ENCODE data around the gene TBC1D5. TPM values are rescaled to one million over a fixed set of nuclear protein-coding genes. Genes with fewer than 3 reads are reported as not detected.
"Not testable (repeated sequence)": the region's sequence is repeated elsewhere in the genome, so short reads cannot be mapped to it uniquely, and the experiment has no call there.

Gene TBC1D5
- total RNA-seq, 1 donor from 2014 or later: 69.4 TPM

DNA sequence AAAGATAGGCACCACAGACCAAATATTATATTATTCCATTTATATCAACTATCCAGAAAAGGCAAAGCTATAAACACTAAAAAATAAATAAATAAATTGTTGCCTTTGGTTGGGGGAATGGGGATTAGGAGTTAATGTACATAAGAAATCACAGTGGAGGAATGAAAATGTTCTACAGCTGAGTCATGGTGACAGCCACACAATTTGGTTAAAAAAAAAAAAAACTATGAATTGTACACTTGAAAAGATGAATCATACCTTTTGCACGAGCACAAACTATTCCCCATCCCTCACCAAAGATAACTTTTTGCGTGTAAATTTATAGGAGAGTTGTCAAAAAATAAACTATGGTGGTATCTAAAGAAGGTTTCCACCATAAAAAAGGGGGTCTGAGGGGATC, 103.2 kb downstream of the TBC1D5 start:
- H3K4me1 ChIP-seq (ENCODE audit: control insufficient read depth in 3 of 3, insufficient read depth in 3 of 3, low read length in 3 of 3): peaks cover 3 to 7% (median 4%) of the 10 kb centered on the region in 3 donors
- H3K36me3 ChIP-seq (ENCODE audit: control insufficient read depth in 3 of 3, insufficient read depth in 3 of 3, low read length in 3 of 3): no peaks in the 10 kb centered on the region
- no peak overlapping the region for H3K27ac ChIP-seq (ENCODE audit: low read depth, low read length)
- H3K9ac ChIP-seq (ENCODE audit: low read depth in 1 of 3, low read length in 3 of 3): no peak overlapping the region
- no peak overlapping the region for H3K4me3 ChIP-seq (ENCODE audit: low read length in 3 of 3)
- no peaks in the 10 kb centered on the region for H3K9me3 ChIP-seq (ENCODE audit: control insufficient read depth in 3 of 3, low read length in 3 of 3)
- no peaks in the 10 kb centered on the region for H3K27me3 ChIP-seq (ENCODE audit: control insufficient read depth in 3 of 3, insufficient read depth in 3 of 3, low read length in 3 of 3)

DNA sequence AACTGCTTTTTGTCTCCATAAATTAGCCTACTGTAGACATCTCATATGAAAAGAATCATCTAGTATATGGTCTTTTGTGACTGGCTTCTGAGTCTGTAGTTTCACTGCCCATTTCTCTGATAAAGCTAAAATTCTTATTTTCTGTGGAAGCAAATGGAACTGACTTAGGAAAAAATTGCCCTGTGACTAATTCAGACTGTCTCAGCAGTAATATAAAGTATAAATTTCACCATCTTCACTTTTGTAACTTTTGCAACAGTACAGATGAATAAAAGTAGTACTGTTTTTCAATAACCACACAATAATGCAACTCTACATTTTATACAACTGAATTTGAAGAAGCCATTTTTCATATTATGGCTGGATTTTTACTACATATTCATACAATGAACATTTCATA, 104.1 kb downstream of the TBC1D5 start:
- Histone ChIP-seq H3K4me3 (ENCODE audit: low read length in 3 of 3) (no peak overlapping the region), H3K4me1 (ENCODE audit: control insufficient read depth in 3 of 3, insufficient read depth in 3 of 3, low read length in 3 of 3) (peaks cover 3 to 7% (median 4%) of the 10 kb centered on the region in 3 donors), H3K9me3 (ENCODE audit: control insufficient read depth in 3 of 3, low read length in 3 of 3) (no peaks in the 10 kb centered on the region), H3K9ac (ENCODE audit: low read depth in 1 of 3, low read length in 3 of 3) (no peak overlapping the region), H3K36me3 (ENCODE audit: control insufficient read depth in 3 of 3, insufficient read depth in 3 of 3, low read length in 3 of 3) (no peaks in the 10 kb centered on the region), H3K27ac (ENCODE audit: low read depth, low read length) (no peak overlapping the region), H3K27me3 (ENCODE audit: control insufficient read depth in 3 of 3, insufficient read depth in 3 of 3, low read length in 3 of 3) (no peaks in the 10 kb centered on the region)

DNA sequence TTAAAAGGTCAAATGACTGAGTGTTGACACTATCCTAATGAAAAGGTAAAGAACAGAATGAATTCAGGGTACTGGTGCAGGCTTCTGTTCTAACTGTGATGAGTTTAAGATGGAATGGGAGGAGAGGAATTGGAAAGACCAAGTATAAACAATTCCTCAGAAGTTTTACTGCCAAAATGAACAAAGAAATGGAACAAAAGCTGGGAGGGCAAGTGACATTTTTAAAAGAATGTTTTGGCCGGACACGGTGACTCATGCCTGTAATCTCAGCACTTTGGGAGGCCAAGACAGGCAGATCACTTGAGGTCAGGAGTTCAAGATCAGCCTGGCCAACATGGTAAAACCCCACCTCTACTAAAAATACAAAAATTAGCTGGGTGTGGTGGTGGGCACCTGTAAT, 106.8 kb downstream of the TBC1D5 start:
- H3K27ac ChIP-seq (ENCODE audit: low read depth, low read length); H3K9me3 ChIP-seq (ENCODE audit: control insufficient read depth in 3 of 3, low read length in 3 of 3); H3K4me1 ChIP-seq (ENCODE audit: control insufficient read depth in 3 of 3, insufficient read depth in 3 of 3, low read length in 3 of 3); H3K36me3 ChIP-seq (ENCODE audit: control insufficient read depth in 3 of 3, insufficient read depth in 3 of 3, low read length in 3 of 3); H3K27me3 ChIP-seq (ENCODE audit: control insufficient read depth in 3 of 3, insufficient read depth in 3 of 3, low read length in 3 of 3); H3K9ac ChIP-seq (ENCODE audit: low read depth in 1 of 3, low read length in 3 of 3); H3K4me3 ChIP-seq (ENCODE audit: low read length in 3 of 3): not testable (repeated sequence)

DNA sequence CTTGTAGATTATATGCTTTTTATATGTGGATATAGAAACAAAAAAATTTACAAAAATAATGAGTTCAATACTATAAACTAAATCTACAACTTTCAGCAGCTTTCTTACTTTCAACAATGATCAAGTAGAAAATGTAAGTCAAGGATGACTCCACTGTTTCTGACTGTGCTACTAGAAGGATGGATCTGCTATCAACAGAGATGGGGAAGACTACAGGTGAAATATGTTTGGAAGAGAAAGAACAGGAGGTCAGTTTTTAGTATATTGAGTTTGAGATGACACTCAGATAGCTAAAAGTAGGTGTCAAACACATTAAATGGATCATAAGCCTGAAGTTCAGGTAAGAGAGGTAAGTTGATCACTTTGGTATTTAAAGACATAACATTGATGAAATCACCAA, 107.5 kb downstream of the TBC1D5 start:
- peaks cover 7 to 9% (median 9%) of the 10 kb centered on the region in 3 donors for H3K4me1 ChIP-seq (ENCODE audit: control insufficient read depth in 3 of 3, insufficient read depth in 3 of 3, low read length in 3 of 3)
- H3K9me3 ChIP-seq (ENCODE audit: control insufficient read depth in 3 of 3, low read length in 3 of 3): no peaks in the 10 kb centered on the region
- H3K9ac ChIP-seq (ENCODE audit: low read depth in 1 of 3, low read length in 3 of 3): no peak overlapping the region
- no peak overlapping the region for H3K4me3 ChIP-seq (ENCODE audit: low read length in 3 of 3)
- no peaks in the 10 kb centered on the region for H3K27me3 ChIP-seq (ENCODE audit: control insufficient read depth in 3 of 3, insufficient read depth in 3 of 3, low read length in 3 of 3)
- H3K27ac ChIP-seq (ENCODE audit: low read depth, low read length): no peak overlapping the region
- H3K36me3 ChIP-seq (ENCODE audit: control insufficient read depth in 3 of 3, insufficient read depth in 3 of 3, low read length in 3 of 3): no peaks in the 10 kb centered on the region

DNA sequence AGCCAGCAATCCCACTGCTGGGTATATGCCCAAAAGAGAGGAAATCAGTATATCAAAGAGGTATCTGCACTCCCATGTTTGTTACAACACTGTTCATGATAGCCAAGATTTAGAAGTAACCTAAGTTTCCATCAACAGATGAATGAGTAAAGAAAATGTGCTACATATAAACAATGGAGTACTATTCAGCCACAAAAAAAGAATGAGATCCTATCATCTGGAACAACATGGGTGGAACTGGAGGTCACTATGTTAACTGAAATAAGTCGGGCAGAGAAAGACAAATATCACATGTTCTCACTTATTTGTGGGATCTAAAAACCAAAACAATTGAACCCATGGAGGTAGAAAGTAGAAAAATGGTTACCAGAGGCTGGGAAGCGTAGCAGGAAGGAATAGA, 108.2 kb downstream of the TBC1D5 start:
- Histone ChIP-seq H3K9ac (ENCODE audit: low read depth in 1 of 3, low read length in 3 of 3) (no peak overlapping the region), H3K27me3 (ENCODE audit: control insufficient read depth in 3 of 3, insufficient read depth in 3 of 3, low read length in 3 of 3) (no peaks in the 10 kb centered on the region), H3K36me3 (ENCODE audit: control insufficient read depth in 3 of 3, insufficient read depth in 3 of 3, low read length in 3 of 3) (no peaks in the 10 kb centered on the region), H3K4me1 (ENCODE audit: control insufficient read depth in 3 of 3, insufficient read depth in 3 of 3, low read length in 3 of 3) (peaks cover 4 to 6% (median 4%) of the 10 kb centered on the region in 3 donors), H3K4me3 (ENCODE audit: low read length in 3 of 3) (no peak overlapping the region), H3K27ac (ENCODE audit: low read depth, low read length) (no peak overlapping the region), H3K9me3 (ENCODE audit: control insufficient read depth in 3 of 3, low read length in 3 of 3) (no peaks in the 10 kb centered on the region)

DNA sequence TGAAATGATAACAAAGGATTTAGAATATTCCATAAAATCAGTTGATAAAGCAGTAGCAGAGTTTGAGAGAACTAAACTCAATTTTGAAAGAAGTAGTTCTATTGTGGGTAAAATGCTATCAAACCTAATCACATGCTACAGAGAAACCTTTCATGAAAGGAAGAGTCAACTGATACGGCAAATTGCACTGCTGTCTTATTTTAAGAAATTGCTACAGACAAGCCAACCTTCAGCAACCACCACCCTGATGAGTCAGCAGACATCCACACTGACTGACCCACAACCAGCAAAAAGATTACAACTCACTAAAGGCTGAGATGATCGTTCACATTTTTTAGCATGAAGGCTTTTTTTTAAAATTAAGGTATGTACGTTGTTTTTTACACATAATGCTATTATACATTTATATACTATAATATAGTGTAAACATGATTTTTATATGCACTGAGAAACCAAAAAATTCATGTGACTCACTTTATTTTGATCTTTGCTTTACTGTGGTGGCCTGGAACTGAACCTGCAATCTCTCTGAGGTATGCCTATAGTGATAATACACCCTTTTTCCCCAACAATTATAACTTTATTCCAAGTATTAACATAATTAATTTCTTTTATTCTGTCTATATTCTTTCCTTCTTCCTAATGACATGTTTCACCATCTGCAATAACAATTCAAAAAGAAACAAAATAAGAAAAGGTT, 109.9 kb downstream of the TBC1D5 start:
- Histone ChIP-seq H3K27me3 (ENCODE audit: control insufficient read depth in 3 of 3, insufficient read depth in 3 of 3, low read length in 3 of 3) (no peaks in the 10 kb centered on the region), H3K27ac (ENCODE audit: low read depth, low read length) (peak overlapping the region; percentile 37), H3K36me3 (ENCODE audit: control insufficient read depth in 3 of 3, insufficient read depth in 3 of 3, low read length in 3 of 3) (no peaks in the 10 kb centered on the region), H3K9me3 (ENCODE audit: control insufficient read depth in 3 of 3, low read length in 3 of 3) (no peaks in the 10 kb centered on the region), H3K9ac (ENCODE audit: low read depth in 1 of 3, low read length in 3 of 3) (peak overlapping the region in 1 of 3 donors; percentile 3), H3K4me1 (ENCODE audit: control insufficient read depth in 3 of 3, insufficient read depth in 3 of 3, low read length in 3 of 3) (peaks cover 4 to 6% (median 4%) of the 10 kb centered on the region in 3 donors), H3K4me3 (ENCODE audit: low read length in 3 of 3) (no peak overlapping the region)

DNA sequence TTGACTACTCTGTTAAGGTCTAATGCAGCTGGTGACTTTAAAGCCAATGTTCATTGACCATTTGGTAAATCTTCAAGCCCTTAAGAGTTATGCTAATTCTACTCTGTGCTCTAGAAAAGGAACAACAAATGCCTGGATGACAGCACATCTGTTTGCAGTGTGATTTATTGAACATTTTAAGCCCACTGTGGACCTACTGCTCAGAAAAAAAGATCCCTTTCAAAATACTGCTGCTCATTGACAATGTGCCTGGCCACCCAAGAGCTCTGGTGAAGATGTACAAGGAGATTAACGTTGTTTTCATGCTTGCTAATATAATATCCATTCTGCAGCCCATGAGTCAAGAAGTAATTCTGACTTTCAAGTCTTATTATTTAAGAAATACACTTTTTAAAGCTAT, 110.8 kb downstream of the TBC1D5 start:
- Histone ChIP-seq H3K36me3 (ENCODE audit: control insufficient read depth in 3 of 3, insufficient read depth in 3 of 3, low read length in 3 of 3) (no peaks in the 10 kb centered on the region), H3K4me3 (ENCODE audit: low read length in 3 of 3) (no peak overlapping the region), H3K9me3 (ENCODE audit: control insufficient read depth in 3 of 3, low read length in 3 of 3) (no peaks in the 10 kb centered on the region), H3K27me3 (ENCODE audit: control insufficient read depth in 3 of 3, insufficient read depth in 3 of 3, low read length in 3 of 3) (no peaks in the 10 kb centered on the region), H3K27ac (ENCODE audit: low read depth, low read length) (no peak overlapping the region), H3K9ac (ENCODE audit: low read depth in 1 of 3, low read length in 3 of 3) (no peak overlapping the region), H3K4me1 (ENCODE audit: control insufficient read depth in 3 of 3, insufficient read depth in 3 of 3, low read length in 3 of 3) (peaks cover 4 to 6% (median 4%) of the 10 kb centered on the region in 3 donors)

DNA sequence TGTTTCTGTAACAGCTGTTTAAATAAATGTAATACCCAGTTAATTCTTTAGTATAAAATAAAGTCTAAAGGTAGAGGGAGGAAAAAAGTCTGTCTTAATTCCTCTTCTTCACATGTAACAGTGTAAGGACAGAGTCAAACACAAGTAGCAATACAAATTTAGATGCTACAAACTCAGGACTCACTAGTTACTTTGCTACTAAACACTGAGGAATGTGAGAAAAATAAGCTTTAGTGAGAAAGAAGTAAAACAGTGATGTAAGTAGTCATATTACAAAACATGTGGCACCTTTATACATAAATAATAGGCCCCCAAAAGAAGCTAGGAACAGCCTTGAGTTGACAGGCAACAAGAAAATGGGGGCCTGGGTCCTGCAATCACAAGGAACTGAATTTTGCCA, 113.0 kb downstream of the TBC1D5 start:
- Histone ChIP-seq H3K9me3 (ENCODE audit: control insufficient read depth in 3 of 3, low read length in 3 of 3) (no peaks in the 10 kb centered on the region), H3K27me3 (ENCODE audit: control insufficient read depth in 3 of 3, insufficient read depth in 3 of 3, low read length in 3 of 3) (no peaks in the 10 kb centered on the region), H3K9ac (ENCODE audit: low read depth in 1 of 3, low read length in 3 of 3) (no peak overlapping the region), H3K36me3 (ENCODE audit: control insufficient read depth in 3 of 3, insufficient read depth in 3 of 3, low read length in 3 of 3) (no peaks in the 10 kb centered on the region), H3K4me3 (ENCODE audit: low read length in 3 of 3) (no peak overlapping the region), H3K4me1 (ENCODE audit: control insufficient read depth in 3 of 3, insufficient read depth in 3 of 3, low read length in 3 of 3) (peaks cover 0 to 6% (median 4%) of the 10 kb centered on the region in 3 donors), H3K27ac (ENCODE audit: low read depth, low read length) (no peak overlapping the region)

DNA sequence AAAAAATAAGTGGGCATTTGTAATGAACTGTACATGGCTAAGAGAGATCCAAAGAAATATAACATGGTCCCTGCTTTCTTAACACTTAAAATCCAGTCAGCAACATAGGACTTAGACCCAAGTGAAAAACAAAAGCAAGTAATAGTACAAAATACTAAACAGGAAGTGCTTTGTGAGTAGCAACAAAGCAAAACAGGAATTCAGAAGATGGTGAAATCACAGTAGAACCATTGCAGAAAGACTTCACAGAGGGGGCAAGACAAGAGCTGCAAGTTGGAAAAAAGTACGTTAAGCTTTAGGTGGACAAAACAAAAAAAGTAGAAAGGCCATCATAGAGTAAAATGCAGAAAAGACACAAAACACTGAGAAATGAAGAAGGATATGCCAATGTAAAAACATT, 116.0 kb downstream of the TBC1D5 start:
- Histone ChIP-seq H3K36me3 (ENCODE audit: control insufficient read depth in 3 of 3, insufficient read depth in 3 of 3, low read length in 3 of 3) (no peaks in the 10 kb centered on the region), H3K9me3 (ENCODE audit: control insufficient read depth in 3 of 3, low read length in 3 of 3) (no peaks in the 10 kb centered on the region), H3K27me3 (ENCODE audit: control insufficient read depth in 3 of 3, insufficient read depth in 3 of 3, low read length in 3 of 3) (no peaks in the 10 kb centered on the region), H3K4me3 (ENCODE audit: low read length in 3 of 3) (no peak overlapping the region), H3K27ac (ENCODE audit: low read depth, low read length) (no peak overlapping the region), H3K4me1 (ENCODE audit: control insufficient read depth in 3 of 3, insufficient read depth in 3 of 3, low read length in 3 of 3) (peaks cover 0 to 1% (median 0%) of the 10 kb centered on the region in 3 donors), H3K9ac (ENCODE audit: low read depth in 1 of 3, low read length in 3 of 3) (no peak overlapping the region)

DNA sequence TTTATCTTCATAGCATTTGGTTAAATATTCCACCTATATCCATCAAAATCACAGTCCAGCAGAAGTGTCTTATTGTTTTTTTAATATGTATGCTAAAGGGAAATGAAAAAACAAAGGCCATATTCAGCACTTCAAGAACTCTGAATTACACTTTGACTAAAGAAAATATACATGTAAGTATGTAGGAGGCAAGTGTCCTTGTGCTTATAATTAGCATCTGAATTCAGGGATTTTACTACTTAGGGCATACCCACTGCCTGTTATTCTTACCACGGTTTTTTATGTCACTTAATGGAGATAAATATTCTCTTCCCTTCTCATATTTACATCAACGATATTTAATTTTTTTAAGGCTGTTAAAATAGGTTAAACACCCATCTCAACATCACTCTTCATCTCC, 117.3 kb downstream of the TBC1D5 start:
- Histone ChIP-seq H3K9me3 (ENCODE audit: control insufficient read depth in 3 of 3, low read length in 3 of 3) (no peaks in the 10 kb centered on the region), H3K27me3 (ENCODE audit: control insufficient read depth in 3 of 3, insufficient read depth in 3 of 3, low read length in 3 of 3) (no peaks in the 10 kb centered on the region), H3K27ac (ENCODE audit: low read depth, low read length) (no peak overlapping the region), H3K4me1 (ENCODE audit: control insufficient read depth in 3 of 3, insufficient read depth in 3 of 3, low read length in 3 of 3) (no peaks in the 10 kb centered on the region), H3K9ac (ENCODE audit: low read depth in 1 of 3, low read length in 3 of 3) (no peak overlapping the region), H3K4me3 (ENCODE audit: low read length in 3 of 3) (no peak overlapping the region), H3K36me3 (ENCODE audit: control insufficient read depth in 3 of 3, insufficient read depth in 3 of 3, low read length in 3 of 3) (no peaks in the 10 kb centered on the region)
